ENCODE measurements around the gene FHIT.

The FHIT gene

DNA sequence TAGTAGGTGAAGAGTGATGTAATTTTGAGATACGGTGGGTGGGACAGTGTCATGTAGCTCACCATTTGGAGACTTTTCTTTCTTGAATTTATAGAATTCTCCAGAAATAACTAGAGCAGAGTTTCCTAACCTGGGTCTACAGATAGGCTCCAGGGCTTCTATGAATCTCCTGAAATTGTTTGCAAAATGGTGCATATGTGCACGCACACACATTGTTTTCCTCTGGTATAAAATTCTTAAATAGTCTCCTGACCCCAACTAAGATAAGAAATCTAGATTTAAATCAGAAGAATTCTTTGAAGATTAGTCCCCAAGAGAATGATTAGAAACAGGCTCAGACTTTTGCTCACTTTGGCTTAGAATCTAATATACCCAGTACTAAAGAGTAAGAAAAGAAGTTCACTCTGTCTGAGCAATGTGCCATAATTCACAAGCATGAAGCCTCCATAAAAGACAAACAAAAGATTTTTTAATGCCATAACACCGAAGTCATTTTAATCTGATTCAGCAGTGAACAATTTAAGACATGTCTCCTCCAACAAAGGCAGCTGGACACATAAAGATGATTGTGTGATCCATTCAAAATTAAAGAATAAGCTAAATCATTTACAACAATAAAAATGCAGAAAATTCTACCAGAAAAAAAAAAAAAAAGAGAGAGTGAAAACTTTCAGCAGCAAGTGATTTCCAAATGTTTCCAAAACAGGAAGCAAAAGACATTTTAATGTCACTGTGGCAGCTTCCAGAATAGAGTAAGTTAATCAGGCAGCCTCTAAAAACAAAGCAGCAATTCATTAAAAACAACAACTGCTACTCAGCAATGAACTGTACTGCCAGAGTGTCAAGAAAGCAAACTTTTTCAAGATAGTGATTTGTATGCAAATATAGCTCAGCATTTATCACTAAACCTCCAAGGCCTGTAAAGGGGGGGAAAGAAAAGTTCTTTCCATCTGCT, 1225.9 kb downstream of the FHIT start:
- H3K79me2 ChIP-seq (ENCODE audit: control insufficient read depth, insufficient read depth, low read length, unreplicated experiment), result no peaks in the 10 kb centered on the region
- no peak overlapping the region for H3K4me3 ChIP-seq (ENCODE audit: low read depth, low read length)
- no peak overlapping the region for H2AFZ ChIP-seq (ENCODE audit: low read length, unreplicated experiment)
- no peaks in the 10 kb centered on the region for H3K4me1 ChIP-seq (ENCODE audit: control insufficient read depth, insufficient read depth, low read length, unreplicated experiment)
- no peaks in the 10 kb centered on the region for H3K36me3 ChIP-seq (ENCODE audit: insufficient read depth, low read length)
- no peaks in the 10 kb centered on the region for H3K27me3 ChIP-seq (ENCODE audit: insufficient read depth, low read length)
- no peak overlapping the region for H3K27ac ChIP-seq (ENCODE audit: low read depth, low read length)

DNA sequence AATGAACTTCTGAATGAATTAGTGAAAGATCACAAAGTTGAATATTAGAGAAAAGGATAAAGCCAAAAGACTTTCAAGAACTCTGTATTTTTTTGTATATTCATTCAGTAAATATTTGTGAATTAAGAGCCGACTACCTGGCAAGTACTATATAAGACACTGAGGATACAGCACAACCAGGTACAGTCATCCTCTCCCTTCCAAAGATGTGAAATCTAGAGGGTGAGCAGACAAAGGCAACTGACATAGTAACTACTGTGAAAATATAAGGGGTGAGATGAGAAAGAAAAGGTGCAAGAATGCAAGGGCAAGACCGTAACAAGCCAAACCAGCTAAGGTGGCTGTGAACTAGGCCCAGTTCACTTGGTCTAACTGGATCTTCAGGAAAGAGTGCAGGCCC, 1226.9 kb downstream of the FHIT start:
- no peak overlapping the region for H3K27ac ChIP-seq (ENCODE audit: low read depth, low read length)
- H3K4me3 ChIP-seq (ENCODE audit: low read depth, low read length), result no peak overlapping the region
- H3K27me3 ChIP-seq (ENCODE audit: insufficient read depth, low read length), result no peaks in the 10 kb centered on the region
- no peaks in the 10 kb centered on the region for H3K79me2 ChIP-seq (ENCODE audit: control insufficient read depth, insufficient read depth, low read length, unreplicated experiment)
- no peaks in the 10 kb centered on the region for H3K36me3 ChIP-seq (ENCODE audit: insufficient read depth, low read length)
- H2AFZ ChIP-seq (ENCODE audit: low read length, unreplicated experiment), result no peak overlapping the region
- H3K4me1 ChIP-seq (ENCODE audit: control insufficient read depth, insufficient read depth, low read length, unreplicated experiment), result no peaks in the 10 kb centered on the region

- no peaks in the 10 kb centered on the region for H3K27me3 ChIP-seq (ENCODE audit: insufficient read depth, low read length)
- no peaks in the 10 kb centered on the region for H3K36me3 ChIP-seq (ENCODE audit: insufficient read depth, low read length)
- H3K27ac ChIP-seq (ENCODE audit: low read depth, low read length), result no peak overlapping the region
- no peaks in the 10 kb centered on the region for H3K4me1 ChIP-seq (ENCODE audit: control insufficient read depth, insufficient read depth, low read length, unreplicated experiment)
- H3K79me2 ChIP-seq (ENCODE audit: control insufficient read depth, insufficient read depth, low read length, unreplicated experiment), result no peaks in the 10 kb centered on the region
- no peak overlapping the region for H2AFZ ChIP-seq (ENCODE audit: low read length, unreplicated experiment)
- no peak overlapping the region for H3K4me3 ChIP-seq (ENCODE audit: low read depth, low read length)
Observed at GRCh38 chr3:60023189-60023588, 1228.1 kb downstream of the FHIT start.

GRCh38 chr3:60017631-60018030, 1233.6 kb downstream of the FHIT start:
- Histone ChIP-seq H3K79me2 (ENCODE audit: control insufficient read depth, insufficient read depth, low read length, unreplicated experiment) (no peaks in the 10 kb centered on the region), H3K36me3 (ENCODE audit: insufficient read depth, low read length) (no peaks in the 10 kb centered on the region), H2AFZ (ENCODE audit: low read length, unreplicated experiment) (no peak overlapping the region), H3K4me1 (ENCODE audit: control insufficient read depth, insufficient read depth, low read length, unreplicated experiment) (no peaks in the 10 kb centered on the region), H3K27me3 (ENCODE audit: insufficient read depth, low read length) (no peaks in the 10 kb centered on the region), H3K27ac (ENCODE audit: low read depth, low read length) (no peak overlapping the region), H3K4me3 (ENCODE audit: low read depth, low read length) (no peak overlapping the region)

GRCh38 chr3:60015032-60015705, 1236.1 kb downstream of the FHIT start:
- no peaks in the 10 kb centered on the region for H3K79me2 ChIP-seq (ENCODE audit: control insufficient read depth, insufficient read depth, low read length, unreplicated experiment)
- no peak overlapping the region for H3K4me3 ChIP-seq (ENCODE audit: low read depth, low read length)
- no peaks in the 10 kb centered on the region for H3K4me1 ChIP-seq (ENCODE audit: control insufficient read depth, insufficient read depth, low read length, unreplicated experiment)
- H3K36me3 ChIP-seq (ENCODE audit: insufficient read depth, low read length), result no peaks in the 10 kb centered on the region
- no peak overlapping the region for H2AFZ ChIP-seq (ENCODE audit: low read length, unreplicated experiment)
- no peaks in the 10 kb centered on the region for H3K27me3 ChIP-seq (ENCODE audit: insufficient read depth, low read length)
- H3K27ac ChIP-seq (ENCODE audit: low read depth, low read length), result no peak overlapping the region

DNA sequence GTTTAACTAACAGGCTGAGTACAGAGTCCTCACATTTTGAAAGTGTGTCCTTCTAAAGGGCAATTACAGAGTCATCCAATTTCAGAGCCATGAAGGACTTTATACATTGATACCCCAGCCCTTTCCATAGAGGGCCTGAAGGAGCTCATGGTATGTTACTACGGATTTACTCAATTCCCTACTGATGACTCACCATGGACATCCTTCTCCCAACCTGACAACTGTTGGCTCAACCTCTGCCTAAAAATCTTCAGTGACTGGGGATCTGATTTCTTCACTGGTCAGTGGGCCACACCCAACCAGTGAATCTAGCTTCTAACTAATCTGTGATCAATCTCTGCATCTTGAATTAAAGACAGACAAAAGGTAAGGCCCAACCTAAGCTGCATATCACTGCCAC, 1238.0 kb downstream of the FHIT start:
- Histone ChIP-seq H3K4me3 (ENCODE audit: low read depth, low read length) (no peak overlapping the region), H3K27me3 (ENCODE audit: insufficient read depth, low read length) (no peaks in the 10 kb centered on the region), H3K36me3 (ENCODE audit: insufficient read depth, low read length) (no peaks in the 10 kb centered on the region), H2AFZ (ENCODE audit: low read length, unreplicated experiment) (no peak overlapping the region), H3K27ac (ENCODE audit: low read depth, low read length) (no peak overlapping the region), H3K4me1 (ENCODE audit: control insufficient read depth, insufficient read depth, low read length, unreplicated experiment) (no peaks in the 10 kb centered on the region), H3K79me2 (ENCODE audit: control insufficient read depth, insufficient read depth, low read length, unreplicated experiment) (no peaks in the 10 kb centered on the region)

DNA sequence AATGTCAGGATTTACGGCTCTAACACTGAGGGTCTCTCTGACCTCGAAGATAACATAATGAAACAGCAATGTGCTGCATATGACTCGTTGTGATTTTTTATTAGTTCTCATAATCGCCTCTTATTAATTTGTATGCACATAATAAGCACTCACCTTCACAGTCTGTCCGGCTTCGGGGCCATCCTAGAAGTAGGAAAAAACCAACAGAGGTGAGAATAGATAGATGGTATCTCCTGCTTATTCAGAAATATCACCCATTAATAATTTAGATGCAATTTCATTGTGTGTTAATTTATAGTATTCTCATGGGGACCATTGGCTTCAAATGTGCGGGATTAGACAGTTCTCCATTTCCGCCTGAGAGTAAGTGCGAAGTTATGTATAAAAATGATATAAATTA, 1240.0 kb downstream of the FHIT start:
- Histone ChIP-seq H2AFZ (ENCODE audit: low read length, unreplicated experiment) (no peak overlapping the region), H3K4me3 (ENCODE audit: low read depth, low read length) (no peak overlapping the region), H3K36me3 (ENCODE audit: insufficient read depth, low read length) (no peaks in the 10 kb centered on the region), H3K27me3 (ENCODE audit: insufficient read depth, low read length) (no peaks in the 10 kb centered on the region), H3K4me1 (ENCODE audit: control insufficient read depth, insufficient read depth, low read length, unreplicated experiment) (no peaks in the 10 kb centered on the region), H3K79me2 (ENCODE audit: control insufficient read depth, insufficient read depth, low read length, unreplicated experiment) (no peaks in the 10 kb centered on the region), H3K27ac (ENCODE audit: low read depth, low read length) (no peak overlapping the region)

DNA sequence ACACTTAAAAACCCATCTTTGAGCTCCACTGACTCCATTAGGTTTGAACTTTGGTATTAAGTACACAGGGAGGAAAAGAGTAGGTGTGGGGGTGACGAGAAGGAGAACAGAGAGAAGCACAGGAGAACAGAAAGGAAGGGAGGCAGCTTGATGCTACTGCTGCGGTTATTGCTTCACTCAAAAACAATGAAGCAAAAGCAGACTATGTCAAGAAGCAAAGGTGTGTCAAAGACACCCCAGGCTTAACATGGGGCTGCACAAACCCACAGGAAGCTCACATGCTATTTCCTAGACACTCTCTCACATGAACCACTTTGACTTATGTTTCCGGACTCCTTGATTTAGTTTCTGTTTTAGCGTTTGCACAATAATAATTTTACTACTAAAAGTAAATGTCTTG, 1240.5 kb downstream of the FHIT start:
- Histone ChIP-seq H3K27ac (ENCODE audit: low read depth, low read length) (no peak overlapping the region), H3K27me3 (ENCODE audit: insufficient read depth, low read length) (no peaks in the 10 kb centered on the region), H3K79me2 (ENCODE audit: control insufficient read depth, insufficient read depth, low read length, unreplicated experiment) (no peaks in the 10 kb centered on the region), H3K4me3 (ENCODE audit: low read depth, low read length) (no peak overlapping the region), H3K4me1 (ENCODE audit: control insufficient read depth, insufficient read depth, low read length, unreplicated experiment) (no peaks in the 10 kb centered on the region), H2AFZ (ENCODE audit: low read length, unreplicated experiment) (no peak overlapping the region), H3K36me3 (ENCODE audit: insufficient read depth, low read length) (no peaks in the 10 kb centered on the region)

- no peaks in the 10 kb centered on the region for H3K4me1 ChIP-seq (ENCODE audit: control insufficient read depth, insufficient read depth, low read length, unreplicated experiment)
- no peaks in the 10 kb centered on the region for H3K36me3 ChIP-seq (ENCODE audit: insufficient read depth, low read length)
- H2AFZ ChIP-seq (ENCODE audit: low read length, unreplicated experiment), result no peak overlapping the region
- H3K4me3 ChIP-seq (ENCODE audit: low read depth, low read length), result no peak overlapping the region
- H3K27ac ChIP-seq (ENCODE audit: low read depth, low read length), result no peak overlapping the region
- H3K79me2 ChIP-seq (ENCODE audit: control insufficient read depth, insufficient read depth, low read length, unreplicated experiment), result no peaks in the 10 kb centered on the region
- H3K27me3 ChIP-seq (ENCODE audit: insufficient read depth, low read length), result no peaks in the 10 kb centered on the region
Observed at GRCh38 chr3:60009931-60010478, 1241.2 kb downstream of the FHIT start.

DNA sequence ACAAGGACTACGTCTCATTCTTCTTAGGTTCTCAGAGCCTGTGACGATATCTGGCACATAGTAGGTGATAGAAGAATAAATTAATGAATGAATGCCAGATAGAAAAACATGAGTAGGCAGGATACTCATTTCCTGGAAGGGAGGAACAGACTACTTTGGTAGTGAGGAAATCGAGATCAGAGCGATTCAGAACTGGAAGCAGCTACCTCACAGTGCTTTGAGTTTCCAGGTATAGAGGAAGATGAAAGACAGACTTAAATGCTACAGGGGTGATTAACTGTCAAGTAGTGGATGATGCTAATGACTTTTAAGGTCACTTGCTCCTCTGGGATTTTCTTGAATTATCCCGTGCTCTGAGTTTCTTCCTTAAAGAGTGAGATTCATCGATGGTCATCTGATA, 1249.9 kb downstream of the FHIT start:
- no peak overlapping the region for H3K4me3 ChIP-seq (ENCODE audit: low read depth, low read length)
- no peak overlapping the region for H3K27ac ChIP-seq (ENCODE audit: low read depth, low read length)
- no peaks in the 10 kb centered on the region for H3K79me2 ChIP-seq (ENCODE audit: control insufficient read depth, insufficient read depth, low read length, unreplicated experiment)
- no peaks in the 10 kb centered on the region for H3K4me1 ChIP-seq (ENCODE audit: control insufficient read depth, insufficient read depth, low read length, unreplicated experiment)
- no peak overlapping the region for H2AFZ ChIP-seq (ENCODE audit: low read length, unreplicated experiment)
- H3K36me3 ChIP-seq (ENCODE audit: insufficient read depth, low read length), result no peaks in the 10 kb centered on the region
- peaks cover 7% of the 10 kb centered on the region; the same call in 1 of the 2 replicates for H3K27me3 ChIP-seq (ENCODE audit: insufficient read depth, low read length)

Data from ACC112 (cell line).